NCI-H748 (cell line): ENCODE results near the gene KRTAP26-1.

Experiments used
- DNase-seq: peaks from one replicate; lab custom pipeline; 2025; ENCODE audit not compliant: unreplicated experiment; lab: John Stamatoyannopoulos, UW

Gene KRTAP26-1

GRCh38 chr21:30271611-30272010 is 48.5 kb downstream of the KRTAP26-1 start:
- no peak for DNase-seq

GRCh38 chr21:30271156-30271555 is 49.0 kb downstream of the KRTAP26-1 start:
- DNase-seq, result no peak

- DNase-seq, result no peak
Observed at GRCh38 chr21:30269803-30270530, 50.1 kb downstream of the KRTAP26-1 start.
